Tibial nerve (tissue), 4 donors: ENCODE data around the gene SH3YL1. TPM values are rescaled to one million over a fixed set of nuclear protein-coding genes. Genes with fewer than 3 reads are reported as not detected.
"Not testable (repeated sequence)": the region's sequence is repeated elsewhere in the genome, so short reads cannot be mapped to it uniquely, and the experiment has no call there.

Source experiments
- DNase-seq, 2 donors: peaks; one replicate each; pipeline ENCODE4 v3.0.0-alpha.2; 2019; ENCODE audit warnings: low spot score in 2 of 2
- H3K27ac ChIP-seq, 4 donors: fragments of 200-600 bp; sonication (generic) in 3 of 4; one replicate each; pipeline ENCODE4 v1.5.1; 2017 to 2019; ENCODE audit warnings: mild to moderate bottlenecking in 1 of 4
- H3K27me3 ChIP-seq, 2 donors: fragments of 200-600 bp; sonication (generic) in 1 of 2; one replicate each; pipeline versions ENCODE4 v1.5.1 to v1.6.0; 2017 to 2019
- H3K36me3 ChIP-seq, 3 donors: fragments of 200-600 bp; sonication (generic); one replicate each; pipeline ENCODE4 v1.5.1; 2018 to 2019
- H3K4me1 ChIP-seq, 4 donors: fragments of 200-600 bp; sonication (generic) in 3 of 4; one replicate each; pipeline ENCODE4 v1.5.1; 2017 to 2019
- H3K4me3 ChIP-seq, 4 donors: fragments of 200-600 bp; sonication (generic) in 3 of 4; one replicate each; pipeline ENCODE4 v1.5.1; 2017 to 2019; ENCODE audit warnings: mild to moderate bottlenecking in 1 of 4, moderate library complexity in 1 of 4
- H3K9me3 ChIP-seq, 4 donors: fragments of 200-600 bp; sonication (generic) in 3 of 4; one replicate each; pipeline ENCODE4 v1.5.1; 2017 to 2019
- CTCF ChIP-seq, 5 experiments: fragments of 200-600 bp in 3 of 5; fragments of 450-650 bp in 2 of 5; sonication (generic) in 3 of 5; IDR thresholded peaks; one replicate each; pipeline ENCODE4 v1.5.1; 2016 to 2019; ENCODE audit warnings: antibody characterized with exemption in 5 of 5, mild to moderate bottlenecking in 3 of 5, moderate library complexity in 2 of 5
- EP300 ChIP-seq, 2 donors: sonication (generic); formaldehyde crosslinking; IDR thresholded peaks; one replicate each; pipeline ENCODE4 v1.6.1; 2017; ENCODE audit warnings: antibody characterized with exemption in 2 of 2, mild to moderate bottlenecking in 1 of 2
- POLR2A ChIP-seq, 2 donors: fragments of 450-650 bp; IDR thresholded peaks; one replicate each; pipeline ENCODE4 v1.6.1; 2017; ENCODE audit warnings: antibody characterized with exemption in 2 of 2, mild to moderate bottlenecking in 2 of 2, moderate library complexity in 2 of 2
- WGBS, 2 donors: methylation state at CpG; one replicate each; pipeline ENCODE4 v1.1.5; 2018; 5-methylcytosine and 5-hydroxymethylcytosine counted together
- total RNA-seq, 4 donors: library from RNA; depleted of rRNA; stranded (reverse); fragments of >200 nt; gene quantifications; one replicate each; pipeline ENCODE4 v1.1.0, GENCODE V29; 2016

SH3YL1 gene
- total RNA-seq, 4 donors from 2014 or later: 22.2 to 36.0 (median 30.0) TPM

- TF ChIP-seq EP300 (IDR thresholded peaks at IDR 0.05) (no peak), POLR2A (IDR thresholded peaks at IDR 0.05) (no peak), CTCF (IDR thresholded peaks at IDR 0.05) (no peak)
- Histone ChIP-seq H3K9me3 (no peaks in the 10 kb centered on the region), H3K36me3 (no peaks in the 10 kb centered on the region), H3K27me3 (no peaks in the 10 kb centered on the region), H3K4me1 (no peaks in the 10 kb centered on the region), H3K4me3 (no peak overlapping the region), H3K27ac (no peak overlapping the region)
- DNase-seq: no peak
- 45 to 50% methylated on average over 16 of the region's 16 CpGs for WGBS, 2 donors
These were observed 87.7 kb downstream of the SH3YL1 start for GRCh38 chr2:175880-176820.

GRCh38 chr2:175161-175786 is 88.6 kb downstream of the SH3YL1 start:
- no peak for DNase-seq
- Histone ChIP-seq H3K9me3 (no peaks in the 10 kb centered on the region), H3K4me3 (no peak overlapping the region), H3K27me3 (no peaks in the 10 kb centered on the region), H3K4me1 (no peaks in the 10 kb centered on the region), H3K36me3 (no peaks in the 10 kb centered on the region), H3K27ac (no peak overlapping the region)
- no peak for TF ChIP-seq CTCF (IDR thresholded peaks at IDR 0.05)
- no peak for TF ChIP-seq POLR2A (IDR thresholded peaks at IDR 0.05)
- no peak for TF ChIP-seq EP300 (IDR thresholded peaks at IDR 0.05)
- WGBS, 2 donors: 53 to 65% methylated on average over 8 of the region's 8 CpGs

- WGBS, 2 donors: 73 to 74% methylated on average over 9 of the region's 9 CpGs
- H3K4me1 ChIP-seq, H3K27ac ChIP-seq, H3K4me3 ChIP-seq, DNase-seq, H3K9me3 ChIP-seq, H3K27me3 ChIP-seq, H3K36me3 ChIP-seq: not testable (repeated sequence)
These were observed 91.7 kb downstream of the SH3YL1 start for GRCh38 chr2:172120-172519.

GRCh38 chr2:169741-170140 is 94.1 kb downstream of the SH3YL1 start:
- Histone ChIP-seq H3K4me3 (no peak overlapping the region), H3K27ac (no peak overlapping the region), H3K27me3 (no peaks in the 10 kb centered on the region), H3K9me3 (no peaks in the 10 kb centered on the region), H3K4me1 (no peaks in the 10 kb centered on the region), H3K36me3 (no peaks in the 10 kb centered on the region)
- no peak for DNase-seq
- TF ChIP-seq CTCF (IDR thresholded peaks at IDR 0.05) (no peak), POLR2A (IDR thresholded peaks at IDR 0.05) (no peak), EP300 (IDR thresholded peaks at IDR 0.05) (no peak)
- 75 to 94% methylated on average over 3 of the region's 3 CpGs for WGBS, 2 donors

Other genes with a start within 250 kb of the SH3YL1 start
- under 1 TPM in 3 of 4 donors, not detected in 1; 0.39 to 0.84 (median 0.66) TPM for gene FAM110C, start 217.5 kb downstream of the SH3YL1 start, total RNA-seq
- gene ACP1, start 915 bp upstream of the SH3YL1 start, total RNA-seq: 10 to 100 TPM; 31.2 to 71.2 (median 52.5) TPM
- gene ALKAL2, start 24.1 kb upstream of the SH3YL1 start, total RNA-seq: 10 to 100 TPM; 21.9 to 96.6 (median 46.1) TPM